ENCODE data around the gene HTR1D.

- TF ChIP-seq ZNF274 (IDR thresholded peaks at IDR 0.05; ENCODE audit: low read depth, low read length) (no peak), YY1 (IDR thresholded peaks at IDR 0.05; ENCODE audit: insufficient read depth, insufficient read length) (no peak), SUZ12 (IDR thresholded peaks at IDR 0.05; ENCODE audit: extremely low read depth, insufficient read depth, insufficient read length) (no peak)
These were observed 40.3 kb downstream of the HTR1D start for GRCh38 chr1:23177031-23177430.

Data from NT2/D1 (cell line).